Hepatic stellate cell (primary cell): ENCODE results near the gene MCM3.

ENCODE experiments used
- DNase-seq: peaks from one replicate; pipeline ENCODE4 v3.0.0; 2011; ENCODE audit warnings: low spot score

The MCM3 gene

GRCh38 chr6:52301326-52301725 lies 16.8 kb upstream of the MCM3 start:
- DNase-seq, result no peak

- no peak for DNase-seq
These were observed 16.0 kb upstream of the MCM3 start for GRCh38 chr6:52300489-52300931.

- no peak for DNase-seq
These were observed 15.1 kb upstream of the MCM3 start for GRCh38 chr6:52299653-52300052.

GRCh38 chr6:52297433-52297832 lies 12.9 kb upstream of the MCM3 start:
- DNase-seq, result no peak

- DNase-seq, result no peak
These were observed 8.5 kb upstream of the MCM3 start for GRCh38 chr6:52293067-52293466.

GRCh38 chr6:52288841-52289240 lies 4.3 kb upstream of the MCM3 start:
- no peak for DNase-seq

GRCh38 chr6:52288216-52288615 lies 3.7 kb upstream of the MCM3 start:
- DNase-seq, result no peak

GRCh38 chr6:52286798-52287432 lies 2.4 kb upstream of the MCM3 start:
- DNase-seq, result peak; percentile 71

GRCh38 chr6:52285177-52286068 lies 881 bp upstream of the MCM3 start:
- DNase-seq, result no peak

GRCh38 chr6:52284131-52284459 lies 447 bp downstream of the MCM3 start:
- peak; percentile 11 for DNase-seq

GRCh38 chr6:52283111-52283510 lies 1.4 kb downstream of the MCM3 start:
- no peak for DNase-seq

GRCh38 chr6:52276130-52276529 lies 8.4 kb downstream of the MCM3 start:
- no peak for DNase-seq

- DNase-seq, result no peak
These were observed 12.6 kb downstream of the MCM3 start for GRCh38 chr6:52271852-52272460.

- peak; percentile 62 for DNase-seq
These were observed 20.6 kb downstream of the MCM3 start for GRCh38 chr6:52263709-52264540.

- DNase-seq, result no peak
These were observed 21.8 kb downstream of the MCM3 start for GRCh38 chr6:52262620-52263344.

- DNase-seq, result peak; percentile 15
These were observed 23.3 kb downstream of the MCM3 start for GRCh38 chr6:52261229-52261628.

- no peak for DNase-seq
These were observed 23.9 kb downstream of the MCM3 start for GRCh38 chr6:52260634-52261033.

GRCh38 chr6:52255434-52255833 lies 29.1 kb downstream of the MCM3 start:
- no peak for DNase-seq

- DNase-seq, result no peak
These were observed 29.7 kb downstream of the MCM3 start for GRCh38 chr6:52254731-52255378.

GRCh38 chr6:52253494-52253893 lies 31.0 kb downstream of the MCM3 start:
- DNase-seq, result no peak

GRCh38 chr6:52251113-52251512 lies 33.4 kb downstream of the MCM3 start:
- no peak for DNase-seq
